ENCODE data around the gene STARD4. TPM values are rescaled to one million over a fixed set of nuclear protein-coding genes. Genes with fewer than 3 reads are reported as not detected.

Gene STARD4
- total and polyA plus RNA-seq, 9 of the 15 experiments (the other 6 are each of a cell fraction or from before 2014, with no cell fraction given), result 28.4 to 88.0 (median 34.0) TPM

- TF ChIP-seq KDM4B (IDR thresholded peaks at IDR 0.05; ENCODE audit: borderline replicate concordance in 2 of 2, low read depth in 1 of 2) (no peak), CREB5 (CRISPR knock-in tag; IDR thresholded peaks at IDR 0.05) (no peak), ZNF121 (CRISPR knock-in tag; conservative IDR thresholded peaks at IDR 0.05) (no peak), KDM5B (IDR thresholded peaks at IDR 0.05; ENCODE audit: insufficient replicate concordance, low read depth, low read length) (peak; percentile 88), MEF2D (tag; conservative IDR thresholded peaks at IDR 0.05; ENCODE audit: low read depth) (no peak), GMEB1 (CRISPR knock-in tag; IDR thresholded peaks at IDR 0.05) (no peak), MXD1 (CRISPR knock-in tag; IDR thresholded peaks at IDR 0.05; ENCODE audit: borderline replicate concordance, poor library complexity, severe bottlenecking) (no peak), CC2D1A (IDR thresholded peaks at IDR 0.05) (peak; percentile 99), TCF15 (CRISPR knock-in tag; IDR thresholded peaks at IDR 0.05) (no peak), POLR3G (IDR thresholded peaks at IDR 0.05; ENCODE audit: extremely low read depth, insufficient read length, insufficient replicate concordance) (no peak), SMARCC2 (IDR thresholded peaks at IDR 0.05; ENCODE audit: low read depth) (peak; percentile 26; the same call in 1 of the 2 replicates), ZBTB49 (CRISPR knock-in tag; IDR thresholded peaks at IDR 0.05; ENCODE audit: borderline replicate concordance) (no peak), CUX1 (CRISPR knock-in tag; IDR thresholded peaks at IDR 0.05) (no peak), NCOR1 (IDR thresholded peaks at IDR 0.05) (peak; percentile 50; the same call in 1 of the 2 replicates)
Measured at GRCh38 chr5:111512375-111513130, at the start of gene STARD4 (continued).

Measured in K562 (cell line).